HG02623 (cell line): ENCODE data around the gene SPATA45.

Experiments used
- ATAC-seq: cut with Tn5 transposase; IDR thresholded peaks from one replicate; pipeline ENCODE4 v1.9.1; 2021; ENCODE audit warnings: moderate library complexity; ENCODE audit not compliant: unreplicated experiment

SPATA45 gene

DNA sequence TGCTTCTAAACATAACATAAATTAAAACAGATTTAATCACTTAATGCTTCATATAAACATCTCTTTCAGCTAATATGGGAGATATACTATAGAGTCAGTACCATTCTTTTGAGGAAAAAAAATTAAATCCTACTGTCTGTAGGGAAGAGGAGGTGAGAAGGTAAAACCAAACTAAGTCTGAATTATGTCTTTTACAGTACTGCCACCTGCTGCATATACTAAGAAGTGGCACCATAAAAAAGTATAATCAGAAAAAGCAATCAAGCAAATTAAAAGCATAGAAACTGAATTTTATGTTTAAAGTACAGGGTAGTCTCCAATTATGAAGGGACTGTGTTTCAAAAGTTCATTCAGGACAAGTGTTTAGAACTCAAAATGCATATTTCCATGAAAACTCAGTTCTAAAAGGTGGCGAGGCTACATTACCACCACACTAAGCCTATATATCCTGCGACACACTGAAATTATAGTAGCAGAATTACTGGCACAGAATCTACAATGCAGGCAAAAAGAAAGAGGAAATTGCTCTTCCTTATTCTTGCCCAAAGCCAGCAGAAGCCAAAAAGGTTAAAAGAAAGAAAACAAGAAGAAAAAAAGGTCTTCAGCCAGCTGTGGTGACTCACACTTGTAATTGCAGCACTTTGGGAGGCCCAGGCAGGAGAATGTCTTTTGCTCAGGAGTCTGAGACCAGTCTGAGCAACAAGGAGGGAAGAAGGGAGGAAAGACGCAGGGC, 64.9 kb downstream of the SPATA45 start:
- ATAC-seq = no peak

DNA sequence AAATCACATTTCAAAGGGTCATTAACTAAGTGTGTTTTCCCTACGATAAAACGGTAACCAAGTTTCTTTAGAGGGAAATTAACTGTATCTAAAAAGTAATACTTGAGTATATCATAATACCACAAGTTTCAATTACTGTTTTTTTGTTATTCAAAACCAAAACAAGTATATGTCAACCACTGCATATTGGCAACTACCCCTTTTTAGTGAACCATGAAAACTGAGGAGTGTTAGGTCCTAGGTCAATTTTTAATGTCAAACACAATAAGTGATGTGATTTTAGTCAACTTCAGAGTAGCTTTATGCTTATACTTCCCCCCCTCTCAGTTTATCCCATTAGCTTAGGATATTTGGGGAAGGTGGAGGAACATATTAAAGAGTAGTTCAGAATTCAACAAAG, 66.2 kb downstream of the SPATA45 start:
- ATAC-seq = no peak

DNA sequence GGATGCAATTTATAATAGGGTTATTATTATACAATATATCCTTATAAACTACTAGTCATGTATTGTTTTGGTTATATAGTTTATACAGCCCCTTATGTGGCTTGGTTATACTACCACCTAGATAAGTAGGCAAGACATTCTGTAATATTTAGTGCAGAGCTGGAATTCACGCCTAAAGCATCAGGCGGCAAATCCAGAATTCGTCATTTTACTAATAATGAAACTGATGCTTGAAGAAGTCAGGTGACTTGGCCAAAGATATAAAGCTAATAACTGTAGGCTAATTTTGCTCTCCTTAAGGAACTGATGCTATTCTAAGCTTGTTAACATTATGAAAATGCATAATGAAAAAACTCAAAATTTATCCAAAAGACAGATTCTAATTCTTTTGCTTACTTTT, 66.7 kb downstream of the SPATA45 start:
- ATAC-seq = no peak
